Fibroblast of pulmonary artery (primary cell): Measurements from ENCODE around the gene POLA2.

ENCODE experiments used
- DNase-seq: peaks from one replicate; pipeline ENCODE4 v3.0.0-alpha.2; 2010; ENCODE audit warnings: low read depth
- H3K4me3 ChIP-seq: replicated peaks from 2 replicates; pipeline ENCODE4 v1.5.1; 2011; ENCODE audit warnings: low read depth, mild to moderate bottlenecking, control low read depth, low read length, moderate library complexity
- CTCF ChIP-seq: IDR thresholded peaks from 2 replicates; pipeline ENCODE4 v1.5.1; 2011; ENCODE audit warnings: mild to moderate bottlenecking, control low read depth, low read length, inconsistent platforms; ENCODE audit errors: missing control alignments

Gene POLA2

GRCh38 chr11:65275906-65276305 is 14.1 kb downstream of the POLA2 start:
- no peak for TF ChIP-seq CTCF
- H3K4me3 ChIP-seq, result no peak overlapping the region
- no peak for DNase-seq

GRCh38 chr11:65277631-65278277 is 16.0 kb downstream of the POLA2 start:
- no peak for DNase-seq
- no peak for TF ChIP-seq CTCF
- H3K4me3 ChIP-seq, result no peak overlapping the region

- peak; percentile 47 for DNase-seq
- H3K4me3 ChIP-seq, result no peak overlapping the region
- no peak for TF ChIP-seq CTCF
These were observed 16.6 kb downstream of the POLA2 start for GRCh38 chr11:65278356-65278755.

GRCh38 chr11:65279279-65279678 is 17.5 kb downstream of the POLA2 start:
- no peak for TF ChIP-seq CTCF
- H3K4me3 ChIP-seq, result no peak overlapping the region
- DNase-seq, result no peak

GRCh38 chr11:65279741-65280440 is 18.1 kb downstream of the POLA2 start:
- H3K4me3 ChIP-seq, result no peak overlapping the region
- DNase-seq, result peak; percentile 97
- TF ChIP-seq CTCF, result no peak

GRCh38 chr11:65280646-65281045 is 18.9 kb downstream of the POLA2 start:
- H3K4me3 ChIP-seq, result no peak overlapping the region
- peak; percentile 57 for DNase-seq
- no peak for TF ChIP-seq CTCF

GRCh38 chr11:65286686-65287085 is 24.9 kb downstream of the POLA2 start:
- no peak overlapping the region for H3K4me3 ChIP-seq
- no peak for DNase-seq
- TF ChIP-seq CTCF, result no peak
